Measurements from ENCODE around the gene SLC35F3. TPM values are rescaled to one million over a fixed set of nuclear protein-coding genes. Genes with fewer than 3 reads are reported as not detected.

The SLC35F3 gene
- total RNA-seq, 1 experiment from 2014 or later: not detected

GRCh38 chr1:234000557-234001041, 96.1 kb downstream of the SLC35F3 start:
- Mint-ChIP-seq H3K27me3 (ENCODE audit: insufficient read depth, unreplicated experiment) (peaks cover 17% of the 10 kb centered on the region), H3K27ac (ENCODE audit: unreplicated experiment) (no peak overlapping the region), H3K9me3 (ENCODE audit: unreplicated experiment) (no peaks in the 10 kb centered on the region), H3K4me1 (ENCODE audit: low read depth, unreplicated experiment) (no peaks in the 10 kb centered on the region), H3K36me3 (ENCODE audit: insufficient read depth, unreplicated experiment) (no peaks in the 10 kb centered on the region), H3K4me3 (ENCODE audit: unreplicated experiment) (no peak overlapping the region)
- no TSS peak for BruUV-seq (replicated peaks)
- no peaks in the 10 kb centered on the region for H3K9me3 ChIP-seq
- no peaks in the 10 kb centered on the region for H3K27me3 ChIP-seq (replicated peaks; ENCODE audit: control insufficient read depth, insufficient read depth, low read length)
- no peaks in the 10 kb centered on the region for H3K4me1 ChIP-seq
- no peak for TF ChIP-seq CTCF (IDR thresholded peaks at IDR 0.05; ENCODE audit: insufficient read depth in 1 of 2, low read depth in 1 of 2, low read length in 1 of 2, severe bottlenecking in 1 of 2, unreplicated experiment in 1 of 2)
- no peak overlapping the region for H3K4me3 ChIP-seq (ENCODE audit: low read depth, low read length)
- intact Hi-C loops (cut with micrococcal nuclease; ENCODE audit: unreplicated experiment): no loop called here
- ChIA-PET CTCF (no interaction called here), POLR2A (no interaction called here)
- H3K36me3 ChIP-seq (ENCODE audit: control insufficient read depth, insufficient read depth, low read length): no peaks in the 10 kb centered on the region
- no peak for DNase-seq

- no peaks in the 10 kb centered on the region for H3K4me1 ChIP-seq
- H3K4me3 ChIP-seq (ENCODE audit: low read depth, low read length): no peak overlapping the region
- peaks cover 15% of the 10 kb centered on the region for H3K27me3 Mint-ChIP-seq (ENCODE audit: insufficient read depth, unreplicated experiment)
- H3K4me3 Mint-ChIP-seq (ENCODE audit: unreplicated experiment): no peak overlapping the region
- CTCF ChIA-PET: no interaction called here
- H3K27ac Mint-ChIP-seq (ENCODE audit: unreplicated experiment): no peak overlapping the region
- no peaks in the 10 kb centered on the region for H3K9me3 ChIP-seq
- intact Hi-C loops (cut with micrococcal nuclease; ENCODE audit: unreplicated experiment): no loop called here
- no peak for TF ChIP-seq CTCF (IDR thresholded peaks at IDR 0.05; ENCODE audit: insufficient read depth in 1 of 2, low read depth in 1 of 2, low read length in 1 of 2, severe bottlenecking in 1 of 2, unreplicated experiment in 1 of 2)
- POLR2A ChIA-PET: no interaction called here
- no peaks in the 10 kb centered on the region for H3K36me3 Mint-ChIP-seq (ENCODE audit: insufficient read depth, unreplicated experiment)
- H3K9me3 Mint-ChIP-seq (ENCODE audit: unreplicated experiment): no peaks in the 10 kb centered on the region
- H3K36me3 ChIP-seq (ENCODE audit: control insufficient read depth, insufficient read depth, low read length): no peaks in the 10 kb centered on the region
- BruUV-seq (replicated peaks): no TSS peak
- H3K4me1 Mint-ChIP-seq (ENCODE audit: low read depth, unreplicated experiment): no peaks in the 10 kb centered on the region
- DNase-seq: no peak
- H3K27me3 ChIP-seq (replicated peaks; ENCODE audit: control insufficient read depth, insufficient read depth, low read length): no peaks in the 10 kb centered on the region
These were observed 97.3 kb downstream of the SLC35F3 start for GRCh38 chr1:234001817-234002216.

GRCh38 chr1:234004591-234004990, 100.1 kb downstream of the SLC35F3 start:
- Histone ChIP-seq H3K4me3 (ENCODE audit: low read depth, low read length) (no peak overlapping the region), H3K36me3 (ENCODE audit: control insufficient read depth, insufficient read depth, low read length) (no peaks in the 10 kb centered on the region), H3K9me3 (no peaks in the 10 kb centered on the region), H3K27me3 (replicated peaks; ENCODE audit: control insufficient read depth, insufficient read depth, low read length) (no peaks in the 10 kb centered on the region), H3K4me1 (no peaks in the 10 kb centered on the region)
- H3K36me3 Mint-ChIP-seq (ENCODE audit: insufficient read depth, unreplicated experiment): no peaks in the 10 kb centered on the region
- intact Hi-C loops (cut with micrococcal nuclease; ENCODE audit: unreplicated experiment): no loop called here
- no peaks in the 10 kb centered on the region for H3K4me1 Mint-ChIP-seq (ENCODE audit: low read depth, unreplicated experiment)
- no peak for TF ChIP-seq CTCF (IDR thresholded peaks at IDR 0.05; ENCODE audit: insufficient read depth in 1 of 2, low read depth in 1 of 2, low read length in 1 of 2, severe bottlenecking in 1 of 2, unreplicated experiment in 1 of 2)
- no peak overlapping the region for H3K27ac Mint-ChIP-seq (ENCODE audit: unreplicated experiment)
- H3K27me3 Mint-ChIP-seq (ENCODE audit: insufficient read depth, unreplicated experiment): peaks cover 3% of the 10 kb centered on the region
- no peaks in the 10 kb centered on the region for H3K9me3 Mint-ChIP-seq (ENCODE audit: unreplicated experiment)
- POLR2A ChIA-PET: no interaction called here
- DNase-seq: no peak
- CTCF ChIA-PET: no interaction called here
- no peak overlapping the region for H3K4me3 Mint-ChIP-seq (ENCODE audit: unreplicated experiment)
- BruUV-seq (replicated peaks): no TSS peak
